Breast epithelium (tissue), 3 donors: ENCODE results near the gene NDUFB10.

Experiments
- POLR2A ChIP-seq: fragments of 450-650 bp; IDR thresholded peaks from one replicate; pipeline ENCODE4 v1.6.1; 2016; ENCODE audit warnings: antibody characterized with exemption, mild to moderate bottlenecking, moderate library complexity
- POLR2AphosphoS5 ChIP-seq, 3 donors: sonication (generic); formaldehyde crosslinking; IDR thresholded peaks; one replicate each; pipeline ENCODE4 v1.6.1; 2017; ENCODE audit warnings: antibody characterized with exemption in 3 of 3
- TF ChIP-seq, protein P1 (sequence below), 3 donors: fragments of 450-650 bp; IDR thresholded peaks; one replicate each; pipeline ENCODE4 v1.5.1; 2016 to 2017; ENCODE audit warnings: antibody characterized with exemption in 3 of 3, mild to moderate bottlenecking in 3 of 3, moderate library complexity in 3 of 3

GRCh38 chr16:1958715-1959268, 546 bp upstream of the NDUFB10 start:
- TF ChIP-seq, protein P1, sequence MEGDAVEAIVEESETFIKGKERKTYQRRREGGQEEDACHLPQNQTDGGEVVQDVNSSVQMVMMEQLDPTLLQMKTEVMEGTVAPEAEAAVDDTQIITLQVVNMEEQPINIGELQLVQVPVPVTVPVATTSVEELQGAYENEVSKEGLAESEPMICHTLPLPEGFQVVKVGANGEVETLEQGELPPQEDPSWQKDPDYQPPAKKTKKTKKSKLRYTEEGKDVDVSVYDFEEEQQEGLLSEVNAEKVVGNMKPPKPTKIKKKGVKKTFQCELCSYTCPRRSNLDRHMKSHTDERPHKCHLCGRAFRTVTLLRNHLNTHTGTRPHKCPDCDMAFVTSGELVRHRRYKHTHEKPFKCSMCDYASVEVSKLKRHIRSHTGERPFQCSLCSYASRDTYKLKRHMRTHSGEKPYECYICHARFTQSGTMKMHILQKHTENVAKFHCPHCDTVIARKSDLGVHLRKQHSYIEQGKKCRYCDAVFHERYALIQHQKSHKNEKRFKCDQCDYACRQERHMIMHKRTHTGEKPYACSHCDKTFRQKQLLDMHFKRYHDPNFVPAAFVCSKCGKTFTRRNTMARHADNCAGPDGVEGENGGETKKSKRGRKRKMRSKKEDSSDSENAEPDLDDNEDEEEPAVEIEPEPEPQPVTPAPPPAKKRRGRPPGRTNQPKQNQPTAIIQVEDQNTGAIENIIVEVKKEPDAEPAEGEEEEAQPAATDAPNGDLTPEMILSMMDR (IDR thresholded peaks at IDR 0.05), result no peak
- TF ChIP-seq POLR2AphosphoS5 (IDR thresholded peaks at IDR 0.05), result no peak
- no peak for TF ChIP-seq POLR2A
